Measurements from ENCODE around the gene KRTAP10-6.

GRCh38 chr21:44616591-44616926, 24.3 kb upstream of the KRTAP10-6 start:
- TF ChIP-seq, protein P1, sequence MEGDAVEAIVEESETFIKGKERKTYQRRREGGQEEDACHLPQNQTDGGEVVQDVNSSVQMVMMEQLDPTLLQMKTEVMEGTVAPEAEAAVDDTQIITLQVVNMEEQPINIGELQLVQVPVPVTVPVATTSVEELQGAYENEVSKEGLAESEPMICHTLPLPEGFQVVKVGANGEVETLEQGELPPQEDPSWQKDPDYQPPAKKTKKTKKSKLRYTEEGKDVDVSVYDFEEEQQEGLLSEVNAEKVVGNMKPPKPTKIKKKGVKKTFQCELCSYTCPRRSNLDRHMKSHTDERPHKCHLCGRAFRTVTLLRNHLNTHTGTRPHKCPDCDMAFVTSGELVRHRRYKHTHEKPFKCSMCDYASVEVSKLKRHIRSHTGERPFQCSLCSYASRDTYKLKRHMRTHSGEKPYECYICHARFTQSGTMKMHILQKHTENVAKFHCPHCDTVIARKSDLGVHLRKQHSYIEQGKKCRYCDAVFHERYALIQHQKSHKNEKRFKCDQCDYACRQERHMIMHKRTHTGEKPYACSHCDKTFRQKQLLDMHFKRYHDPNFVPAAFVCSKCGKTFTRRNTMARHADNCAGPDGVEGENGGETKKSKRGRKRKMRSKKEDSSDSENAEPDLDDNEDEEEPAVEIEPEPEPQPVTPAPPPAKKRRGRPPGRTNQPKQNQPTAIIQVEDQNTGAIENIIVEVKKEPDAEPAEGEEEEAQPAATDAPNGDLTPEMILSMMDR (IDR thresholded peaks at IDR 0.05; ENCODE audit: insufficient read depth, low read length): no peak
- no peak for TF ChIP-seq POLR2AphosphoS5 (IDR thresholded peaks at IDR 0.05; ENCODE audit: low read depth)
- TF ChIP-seq GABPA (IDR thresholded peaks at IDR 0.05; ENCODE audit: low read depth): no peak
- TF ChIP-seq, protein P2, sequence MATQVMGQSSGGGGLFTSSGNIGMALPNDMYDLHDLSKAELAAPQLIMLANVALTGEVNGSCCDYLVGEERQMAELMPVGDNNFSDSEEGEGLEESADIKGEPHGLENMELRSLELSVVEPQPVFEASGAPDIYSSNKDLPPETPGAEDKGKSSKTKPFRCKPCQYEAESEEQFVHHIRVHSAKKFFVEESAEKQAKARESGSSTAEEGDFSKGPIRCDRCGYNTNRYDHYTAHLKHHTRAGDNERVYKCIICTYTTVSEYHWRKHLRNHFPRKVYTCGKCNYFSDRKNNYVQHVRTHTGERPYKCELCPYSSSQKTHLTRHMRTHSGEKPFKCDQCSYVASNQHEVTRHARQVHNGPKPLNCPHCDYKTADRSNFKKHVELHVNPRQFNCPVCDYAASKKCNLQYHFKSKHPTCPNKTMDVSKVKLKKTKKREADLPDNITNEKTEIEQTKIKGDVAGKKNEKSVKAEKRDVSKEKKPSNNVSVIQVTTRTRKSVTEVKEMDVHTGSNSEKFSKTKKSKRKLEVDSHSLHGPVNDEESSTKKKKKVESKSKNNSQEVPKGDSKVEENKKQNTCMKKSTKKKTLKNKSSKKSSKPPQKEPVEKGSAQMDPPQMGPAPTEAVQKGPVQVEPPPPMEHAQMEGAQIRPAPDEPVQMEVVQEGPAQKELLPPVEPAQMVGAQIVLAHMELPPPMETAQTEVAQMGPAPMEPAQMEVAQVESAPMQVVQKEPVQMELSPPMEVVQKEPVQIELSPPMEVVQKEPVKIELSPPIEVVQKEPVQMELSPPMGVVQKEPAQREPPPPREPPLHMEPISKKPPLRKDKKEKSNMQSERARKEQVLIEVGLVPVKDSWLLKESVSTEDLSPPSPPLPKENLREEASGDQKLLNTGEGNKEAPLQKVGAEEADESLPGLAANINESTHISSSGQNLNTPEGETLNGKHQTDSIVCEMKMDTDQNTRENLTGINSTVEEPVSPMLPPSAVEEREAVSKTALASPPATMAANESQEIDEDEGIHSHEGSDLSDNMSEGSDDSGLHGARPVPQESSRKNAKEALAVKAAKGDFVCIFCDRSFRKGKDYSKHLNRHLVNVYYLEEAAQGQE (IDR thresholded peaks at IDR 0.05; ENCODE audit: insufficient replicate concordance, low read depth): no peak
- no peak for TF ChIP-seq SPI1 (IDR thresholded peaks at IDR 0.05; ENCODE audit: borderline replicate concordance, low read depth)

Measured in HL-60 (cell line).